Fibroblast of skin of right quadriceps (primary cell): ENCODE measurements around the gene KCNT1.

Experiments
- DNase-seq: peaks from one replicate; pipeline ENCODE4 v3.0.0-alpha.2; 2013

The KCNT1 gene

DNA sequence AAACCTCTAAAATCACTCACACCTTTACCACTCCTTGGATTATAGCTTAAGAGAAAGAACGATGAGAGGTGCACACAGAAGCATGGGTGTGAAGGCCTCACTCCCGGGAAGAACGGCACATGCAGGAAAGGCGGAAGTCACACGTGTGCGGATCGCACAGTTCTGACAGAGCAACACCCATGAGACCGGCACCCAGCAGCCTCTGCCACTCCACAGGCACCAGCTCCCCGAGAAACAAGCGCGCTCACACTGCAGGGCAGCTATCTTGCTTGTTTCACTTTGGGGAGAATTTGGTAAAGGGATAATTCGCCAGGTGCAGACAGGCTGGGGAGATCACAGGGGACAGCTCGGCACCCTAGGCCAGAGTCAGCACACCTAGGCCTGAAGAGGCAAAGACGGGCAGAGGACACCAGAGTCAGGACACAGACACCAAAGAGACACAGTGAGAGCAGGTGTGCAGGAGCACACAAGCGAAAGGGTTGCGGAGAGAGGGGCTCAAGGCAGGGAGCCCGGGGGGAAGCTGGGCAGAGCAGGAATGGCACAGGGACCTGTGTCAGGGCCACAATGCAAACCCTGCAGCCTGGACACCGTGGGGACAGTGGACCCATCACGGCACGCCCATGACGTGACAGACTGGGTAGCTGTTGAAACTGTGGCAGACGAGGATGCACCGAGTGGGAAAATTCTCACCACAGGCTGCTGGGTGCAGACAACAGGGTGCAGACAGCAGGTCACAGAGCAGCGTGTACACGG, 123.6 kb downstream of the KCNT1 start:
- DNase-seq, result no peak

DNA sequence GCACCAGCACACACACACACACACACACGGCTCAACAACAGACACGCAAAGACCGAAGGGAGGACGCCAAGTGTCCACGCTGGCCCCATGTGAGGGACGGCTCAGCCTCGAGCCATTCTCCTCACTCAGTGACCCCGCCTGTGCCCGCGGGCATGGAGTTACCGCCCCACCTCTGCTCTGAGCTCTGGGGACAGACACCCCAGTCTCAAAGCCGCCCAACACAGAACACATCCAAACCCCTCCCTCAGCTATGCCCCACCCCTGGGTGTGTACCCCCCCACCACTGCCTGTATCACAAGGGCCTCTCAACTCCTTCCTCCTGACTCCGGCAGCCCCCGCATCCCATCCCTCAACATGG, 124.2 kb downstream of the KCNT1 start:
- no peak for DNase-seq

DNA sequence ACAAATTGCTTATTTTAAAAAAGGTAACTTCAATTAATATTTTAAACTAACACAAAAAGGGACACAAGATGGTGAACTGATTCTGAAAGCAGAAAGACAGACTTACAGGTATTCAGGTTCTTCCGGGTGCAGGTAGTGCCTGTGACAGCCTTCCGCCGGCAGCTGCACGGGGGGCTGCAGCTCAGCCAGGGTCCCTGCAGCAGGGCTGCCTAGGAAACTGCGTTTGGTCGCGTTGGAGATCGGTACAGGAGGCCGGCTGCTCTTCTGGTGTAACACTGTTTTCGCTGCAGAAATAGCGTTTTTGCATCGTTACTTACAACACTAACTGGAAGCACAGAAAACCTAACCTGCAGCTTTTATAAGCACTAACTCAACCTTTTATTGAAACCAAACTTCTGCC, 125.3 kb downstream of the KCNT1 start:
- DNase-seq, result no peak

DNA sequence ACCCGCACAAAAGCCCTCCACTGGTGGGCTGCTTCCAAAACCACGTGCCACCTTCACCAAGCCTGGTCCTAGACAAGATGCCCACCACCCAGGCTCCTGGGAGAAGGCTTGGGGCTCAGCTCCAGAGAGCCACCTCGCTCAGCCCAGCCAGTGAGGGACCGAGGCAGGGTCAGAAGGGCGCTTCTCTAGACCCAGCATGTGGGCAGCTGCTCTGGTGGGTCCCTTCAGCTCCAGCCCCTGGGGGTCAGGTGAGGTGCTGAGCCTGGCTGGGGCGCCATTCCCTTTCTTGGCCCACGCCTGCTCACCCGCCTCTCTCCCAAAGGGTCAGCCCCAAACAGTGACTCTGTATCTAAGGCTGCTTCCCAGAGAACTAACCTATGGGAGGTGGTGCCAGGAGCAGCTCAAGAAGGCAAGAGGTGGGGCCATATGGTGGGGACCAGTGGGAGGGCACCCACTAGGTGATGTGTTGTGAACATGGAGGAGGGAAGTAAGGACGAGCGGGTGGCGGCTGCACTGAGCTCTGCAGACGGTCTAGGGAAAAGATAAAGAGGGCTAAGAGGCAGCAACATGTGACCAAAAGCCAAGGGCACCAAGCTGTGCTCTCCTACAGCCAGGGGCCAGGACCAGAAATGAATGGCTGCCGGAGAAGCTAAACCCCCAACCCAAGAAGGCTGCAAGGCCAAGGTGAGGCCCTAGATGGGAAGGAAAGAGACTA, 126.0 kb downstream of the KCNT1 start:
- no peak for DNase-seq

DNA sequence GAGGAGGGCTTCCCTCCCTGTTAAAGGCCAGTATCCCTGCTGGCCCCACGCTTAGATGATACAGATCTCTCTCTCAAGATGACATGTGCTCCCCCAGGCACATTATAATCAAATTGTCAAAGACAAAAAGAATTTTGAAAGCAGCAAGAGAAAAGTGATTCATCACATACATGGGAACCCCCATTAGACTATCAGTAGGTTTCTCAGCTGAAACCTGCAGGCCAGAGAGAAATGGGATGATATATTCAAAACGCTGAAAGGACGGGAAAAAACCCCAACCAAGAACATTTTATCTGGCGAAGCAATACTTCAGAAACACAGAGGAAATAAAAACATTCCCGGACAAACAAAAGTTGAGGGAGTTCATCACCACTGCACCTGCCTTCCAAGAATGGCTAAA, 126.7 kb downstream of the KCNT1 start:
- DNase-seq, result no peak

DNA sequence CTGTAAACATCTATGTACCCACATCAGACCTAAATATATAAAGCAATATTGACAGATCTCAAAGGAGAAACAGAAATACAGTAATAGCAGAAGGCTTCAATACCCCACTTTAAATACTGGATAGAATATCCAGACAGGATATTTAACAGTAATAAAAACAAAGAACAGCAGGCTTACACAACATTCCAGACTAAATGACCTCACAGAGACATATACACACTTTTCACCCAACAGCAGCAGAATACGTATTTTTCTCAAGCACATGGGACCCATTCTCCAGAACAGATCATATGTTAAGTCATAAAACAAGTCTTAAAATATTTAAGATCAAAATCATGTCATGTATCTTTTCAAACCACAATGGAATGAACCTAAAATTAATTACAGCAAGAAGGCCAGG, 128.5 kb downstream of the KCNT1 start:
- DNase-seq, result peak; percentile 36

DNA sequence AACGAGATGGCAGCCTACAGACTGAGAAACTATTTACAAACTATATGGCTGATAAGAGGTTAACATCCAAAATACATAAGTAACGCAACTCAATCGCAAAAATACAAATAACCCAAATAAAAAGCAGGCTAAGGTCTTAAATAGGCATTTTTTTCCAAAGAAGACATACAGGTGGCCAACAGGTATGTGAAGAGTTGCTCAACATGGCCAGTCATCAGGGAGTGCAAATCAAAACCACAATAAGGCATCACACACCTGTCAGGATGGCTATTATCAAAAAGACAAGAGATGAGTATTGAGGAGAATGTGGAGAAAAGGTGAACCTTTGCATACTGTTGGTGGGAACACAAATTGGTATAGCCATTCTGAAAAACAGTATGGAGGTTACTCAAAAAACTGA, 131.9 kb downstream of the KCNT1 start:
- DNase-seq, result no peak

DNA sequence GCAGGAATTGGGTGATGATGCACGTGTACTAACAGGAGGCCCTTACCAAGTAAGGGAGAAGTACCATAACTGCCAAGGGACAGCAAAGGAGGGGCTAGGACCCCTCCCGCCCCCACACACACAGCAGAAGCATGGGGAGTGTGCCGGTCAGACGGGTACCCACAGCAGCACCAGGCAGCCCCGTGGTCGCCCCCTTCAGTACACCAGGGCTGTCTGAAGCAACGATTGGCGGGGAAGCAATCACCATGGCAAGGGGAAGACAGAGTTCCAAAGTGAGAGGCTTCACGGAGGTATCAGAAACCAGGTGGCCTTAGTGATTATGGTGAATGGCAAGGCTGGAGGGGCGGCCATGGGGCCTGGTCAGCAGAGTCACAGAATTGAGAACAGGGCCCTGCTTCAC, 133.1 kb downstream of the KCNT1 start:
- DNase-seq, result no peak

DNA sequence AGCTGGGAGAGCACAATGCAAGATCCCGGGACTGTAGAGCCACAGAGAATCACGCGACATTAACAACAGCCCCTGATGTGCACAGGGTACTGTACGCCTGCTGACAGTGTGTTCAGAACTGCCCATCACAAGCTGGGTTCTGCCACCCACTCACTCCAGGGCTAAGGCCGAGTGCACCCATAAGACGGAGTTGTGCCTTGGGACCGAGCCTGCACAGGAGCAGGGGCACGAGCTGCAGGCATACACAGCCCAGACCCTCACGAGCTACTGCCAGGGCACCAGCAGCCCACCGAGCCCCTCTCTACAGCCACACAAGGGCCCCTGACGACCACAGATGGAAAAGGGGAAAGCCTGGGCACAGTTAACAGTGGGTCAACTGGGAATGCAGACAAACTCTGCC, 137.5 kb downstream of the KCNT1 start:
- no peak for DNase-seq

DNA sequence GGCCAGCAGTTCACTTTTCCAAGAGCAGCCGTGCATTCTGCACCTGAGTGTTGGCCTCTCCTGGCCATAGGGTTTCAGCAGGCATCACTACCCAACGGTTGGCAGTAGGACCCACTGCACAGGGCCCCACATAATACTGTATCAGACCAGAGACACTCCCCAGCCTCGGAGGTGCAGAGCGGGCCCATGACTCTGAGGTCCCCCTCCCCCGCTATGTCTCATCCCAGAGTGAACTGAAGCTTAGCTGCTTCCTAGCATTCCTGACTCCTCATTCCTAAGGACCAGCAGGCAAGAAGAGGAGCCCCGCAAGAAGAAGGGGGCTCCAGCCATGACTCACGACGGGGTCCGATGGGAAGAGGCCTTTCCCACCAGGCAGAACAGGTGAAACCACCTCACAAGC, 138.1 kb downstream of the KCNT1 start:
- DNase-seq, result no peak

DNA sequence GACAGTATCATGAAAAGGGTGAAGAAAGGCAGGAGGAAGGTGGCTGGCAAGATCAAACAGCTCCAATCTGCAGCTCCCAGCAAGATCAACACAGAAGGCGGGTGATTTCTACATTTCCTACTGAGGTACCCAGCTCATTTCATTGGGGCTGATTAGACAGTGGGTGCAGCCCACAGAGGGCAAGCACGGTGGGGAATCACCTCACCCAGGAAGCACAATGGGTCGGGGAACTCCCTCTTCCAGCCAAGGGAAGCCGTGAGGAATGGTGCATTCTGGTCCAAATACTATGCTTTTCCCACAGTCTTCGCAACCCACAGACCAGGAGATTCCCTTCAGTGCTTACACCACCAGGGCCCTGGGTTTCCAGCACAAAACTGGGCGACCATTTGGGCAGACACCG, 138.6 kb downstream of the KCNT1 start:
- DNase-seq, result no peak
